SK-N-SH treated with all-trans-retinoic acid at 6 μM for 48 hours (cell line): Measurements from ENCODE around the gene RBMS1.

Source experiments
- ARNTL ChIP-seq: fragments of 450-650 bp; formaldehyde crosslinking; IDR thresholded peaks from 2 replicates; pipeline ENCODE4 v1.5.0; 2020; ENCODE audit warnings: low read depth, mild to moderate bottlenecking, moderate library complexity, borderline replicate concordance
- BACH2 ChIP-seq: fragments of 250-450 bp; sonication (Bioruptor Pico); IDR thresholded peaks from 2 replicates; pipeline ENCODE4 v1.9.0; 2021; ENCODE audit warnings: mild to moderate bottlenecking, borderline replicate concordance
- CREB5 ChIP-seq: fragments of 250-450 bp; sonication (Bioruptor Pico); IDR thresholded peaks from 2 replicates; pipeline ENCODE4 v1.5.1; 2020; ENCODE audit warnings: low read depth, mild to moderate bottlenecking, moderate library complexity
- CSDC2 ChIP-seq: fragments of 250-450 bp; sonication (Bioruptor Pico); IDR thresholded peaks from 2 replicates; pipeline ENCODE4 v1.5.0; 2020; ENCODE audit warnings: mild to moderate bottlenecking, moderate library complexity
- CSRNP3 ChIP-seq: fragments of 250-450 bp; sonication (Bioruptor Pico); IDR thresholded peaks from 2 replicates; pipeline ENCODE4 v1.5.1; 2021; ENCODE audit warnings: mild to moderate bottlenecking, moderate library complexity
- OSR1 ChIP-seq: fragments of 250-450 bp; sonication (Bioruptor Pico); IDR thresholded peaks from 2 replicates; pipeline ENCODE4 v1.8.0; 2022; ENCODE audit warnings: moderate library complexity, mild to moderate bottlenecking, inconsistent platforms
- PATZ1 ChIP-seq: fragments of 250-450 bp; sonication (Bioruptor Pico); IDR thresholded peaks from 2 replicates; pipeline ENCODE4 v1.8.0; 2020; ENCODE audit warnings: mild to moderate bottlenecking, moderate library complexity, borderline replicate concordance
- TOX ChIP-seq: fragments of 250-450 bp; sonication (Bioruptor Pico); IDR thresholded peaks from 2 replicates; pipeline ENCODE4 v1.8.0; 2021; ENCODE audit warnings: mild to moderate bottlenecking, moderate library complexity, borderline replicate concordance
- TSHZ2 ChIP-seq: fragments of 250-450 bp; sonication (Bioruptor Pico); IDR thresholded peaks from 2 replicates; pipeline ENCODE4 v1.5.0; 2020; ENCODE audit warnings: mild to moderate bottlenecking, moderate library complexity
- ZNF70 ChIP-seq: fragments of 450-650 bp; formaldehyde crosslinking; IDR thresholded peaks from 2 replicates; pipeline ENCODE4 v1.5.0; 2020; ENCODE audit warnings: mild to moderate bottlenecking, moderate library complexity
- ZNF8 ChIP-seq: fragments of 450-650 bp; formaldehyde crosslinking; IDR thresholded peaks from 2 replicates; pipeline ENCODE4 v1.5.0; 2020; ENCODE audit warnings: mild to moderate bottlenecking, moderate library complexity

- TF ChIP-seq BACH2 (CRISPR knock-in tag) (no peak), TOX (CRISPR knock-in tag) (no peak), PATZ1 (CRISPR knock-in tag) (no peak), CSDC2 (no peak), ZNF70 (CRISPR knock-in tag) (no peak), CREB5 (CRISPR knock-in tag) (no peak), OSR1 (no peak), TSHZ2 (CRISPR knock-in tag) (peak; percentile 57; the same call in 1 of the 2 replicates), ARNTL (no peak), ZNF8 (CRISPR knock-in tag) (no peak), CSRNP3 (CRISPR knock-in tag) (no peak)
Observed at GRCh38 chr2:160371251-160372009, 122.2 kb downstream of the RBMS1 start.
